Stimulated activated CD8-positive, alpha-beta memory T cell treated with anti-CD3 and anti-CD28 coated beads, Interleukin-4, amount 100 ng/mL, for 24 hours (primary cell): ENCODE measurements around the gene ZNF784.
"Not testable (repeated sequence)": the region's sequence is repeated elsewhere in the genome, so short reads cannot be mapped to it uniquely, and the experiment has no call there.

Source experiments
- DNase-seq: peaks from one replicate; pipeline ENCODE4 v3.0.0-alpha.2; 2020; ENCODE audit warnings: low read depth

ZNF784 gene

GRCh38 chr19:55582284-55582683, 42.1 kb downstream of the ZNF784 start:
- DNase-seq = not testable (repeated sequence)

- no peak for DNase-seq
Measured at GRCh38 chr19:55581823-55582223, 42.5 kb downstream of the ZNF784 start.

GRCh38 chr19:55581145-55581822, 43.1 kb downstream of the ZNF784 start:
- no peak for DNase-seq

GRCh38 chr19:55580628-55581144, 43.7 kb downstream of the ZNF784 start, which contains the start of gene ZNF579:
ZNF579 (minus strand) TSS chr19:55580848; CDS start chr19:55579639, 1,209 bp downstream.
- peak; percentile 70 for DNase-seq

- DNase-seq = no peak
Measured at GRCh38 chr19:55579766-55580621, 44.4 kb downstream of the ZNF784 start.

- DNase-seq = no peak
Measured at GRCh38 chr19:55578761-55579747, 45.3 kb downstream of the ZNF784 start.

GRCh38 chr19:55578031-55578760, 46.2 kb downstream of the ZNF784 start:
- no peak for DNase-seq

GRCh38 chr19:55576746-55577145, 47.6 kb downstream of the ZNF784 start:
- no peak for DNase-seq

GRCh38 chr19:55573929-55574328, 50.4 kb downstream of the ZNF784 start:
- not testable (repeated sequence) for DNase-seq
